Measurements from ENCODE around the gene LYPD1.

- TF ChIP-seq CTCF (IDR thresholded peaks at IDR 0.05) (no peak), POLR2A (IDR thresholded peaks at IDR 0.05) (no peak)
Observed at GRCh38 chr2:132595186-132595585, 74.8 kb downstream of the LYPD1 start.
